Measurements from ENCODE around the gene MAN1A1. TPM values are rescaled to one million over a fixed set of nuclear protein-coding genes. Genes with fewer than 3 reads are reported as not detected.
"Not testable (repeated sequence)": the region's sequence is repeated elsewhere in the genome, so short reads cannot be mapped to it uniquely, and the experiment has no call there.

The MAN1A1 gene
- total RNA-seq, 1 donor from 2014 or later, result 28.1 TPM

GRCh38 chr6:119179842-119180241, 169.7 kb downstream of the MAN1A1 start:
- intact Hi-C loops (cut with micrococcal nuclease), result no loop called here

GRCh38 chr6:119179062-119179461, 170.5 kb downstream of the MAN1A1 start:
- intact Hi-C loops (cut with micrococcal nuclease), result no loop called here

- intact Hi-C loops (cut with micrococcal nuclease), result no loop called here
Measured at GRCh38 chr6:119176445-119176844, 173.1 kb downstream of the MAN1A1 start.

GRCh38 chr6:119174879-119175817, 174.4 kb downstream of the MAN1A1 start:
- intact Hi-C loops (cut with micrococcal nuclease), result no loop called here

- intact Hi-C loops (cut with micrococcal nuclease), result no loop called here
Measured at GRCh38 chr6:119174085-119174445, 175.5 kb downstream of the MAN1A1 start.

- intact Hi-C loops (cut with micrococcal nuclease), result no loop called here
Measured at GRCh38 chr6:119173249-119174084, 176.1 kb downstream of the MAN1A1 start.

- intact Hi-C loops (cut with micrococcal nuclease), result no loop called here
Measured at GRCh38 chr6:119172824-119173223, 176.7 kb downstream of the MAN1A1 start.

GRCh38 chr6:119171864-119172588, 177.5 kb downstream of the MAN1A1 start:
- intact Hi-C loops (cut with micrococcal nuclease), result no loop called here

GRCh38 chr6:119171088-119171841, 178.3 kb downstream of the MAN1A1 start:
- intact Hi-C loops (cut with micrococcal nuclease), result no loop called here

- intact Hi-C loops (cut with micrococcal nuclease), result no loop called here
Measured at GRCh38 chr6:119170447-119171087, 179.0 kb downstream of the MAN1A1 start.

- intact Hi-C loops (cut with micrococcal nuclease), result no loop called here
Measured at GRCh38 chr6:119170103-119170446, 179.5 kb downstream of the MAN1A1 start.

- intact Hi-C loops (cut with micrococcal nuclease), result not testable (repeated sequence)
Measured at GRCh38 chr6:119169355-119169754, 180.2 kb downstream of the MAN1A1 start.

- intact Hi-C loops (cut with micrococcal nuclease), result no loop called here
Measured at GRCh38 chr6:119166024-119166784, 183.4 kb downstream of the MAN1A1 start.

- intact Hi-C loops (cut with micrococcal nuclease), result no loop called here
Measured at GRCh38 chr6:119163006-119163405, 186.6 kb downstream of the MAN1A1 start.

- intact Hi-C loops (cut with micrococcal nuclease), result no loop called here
Measured at GRCh38 chr6:119162134-119162775, 187.3 kb downstream of the MAN1A1 start.

GRCh38 chr6:119161438-119161837, 188.1 kb downstream of the MAN1A1 start:
- intact Hi-C loops (cut with micrococcal nuclease), result no loop called here

- intact Hi-C loops (cut with micrococcal nuclease), result no loop called here
Measured at GRCh38 chr6:119160911-119161310, 188.7 kb downstream of the MAN1A1 start.

GRCh38 chr6:119158057-119158848, 191.3 kb downstream of the MAN1A1 start:
- intact Hi-C loops (cut with micrococcal nuclease), result no loop called here

GRCh38 chr6:119157506-119157815, 192.1 kb downstream of the MAN1A1 start:
- intact Hi-C loops (cut with micrococcal nuclease), result no loop called here

Data from T-helper 1 cell treated with Interleukin-12 subunit alpha and Interleukin-12 subunit beta and Interleukin-4 antibody, amounts not matched to agents 30 ng/mL and 1 ng/mL, for 36 hours (primary cell).